Natural killer cell (primary cell): Measurements from ENCODE around the gene HIP1. TPM values are rescaled to one million over a fixed set of nuclear protein-coding genes. Genes with fewer than 3 reads are reported as not detected.

ENCODE experiments used
- ATAC-seq, 3 donors: fragments of 150-1000 bp in 2 of 3; fragments of 200-7000 bp in 1 of 3; cut with Tn5 transposase; 1 replicate in 1 of 3; 2 replicates in 2 of 3; pipeline ENCODE4 v1.10.0; 2021; ENCODE audit warnings: mild to moderate bottlenecking in 2 of 3, moderate library complexity in 2 of 3
- DNase-seq, 2 donors: peaks; one replicate each; pipeline versions ENCODE4 v3.0.0 to v3.0.0-alpha.2; 2013 to 2021; ENCODE audit warnings: mixed read lengths in 1 of 2
- H3K27ac ChIP-seq: one replicate; pipeline ENCODE4 v1.5.1; 2013; ENCODE audit warnings: mild to moderate bottlenecking, low read length
- H3K27me3 ChIP-seq: one replicate; pipeline ENCODE4 v1.6.1; 2013; ENCODE audit warnings: low read length; ENCODE audit not compliant: control insufficient read depth, insufficient read depth
- H3K36me3 ChIP-seq: one replicate; pipeline ENCODE4 v1.6.1; 2013; ENCODE audit warnings: low read length; ENCODE audit not compliant: control insufficient read depth, insufficient read depth
- H3K4me1 ChIP-seq: one replicate; pipeline ENCODE4 v1.6.1; 2013; ENCODE audit warnings: low read length; ENCODE audit not compliant: control insufficient read depth, insufficient read depth
- H3K4me3 ChIP-seq: one replicate; pipeline ENCODE4 v1.5.1; 2013; ENCODE audit warnings: low read length
- H3K9me3 ChIP-seq: one replicate; pipeline ENCODE4 v1.6.1; 2013; ENCODE audit warnings: low read length; ENCODE audit not compliant: control insufficient read depth, insufficient read depth
- H3K27ac Mint-ChIP-seq, 2 donors: one replicate each; pipeline ENCODE4 v1.8.0; 2022; ENCODE audit warnings: mild to moderate bottlenecking in 2 of 2, mixed read lengths in 2 of 2, moderate library complexity in 1 of 2
- H3K27me3 Mint-ChIP-seq, 2 donors: one replicate each; pipeline ENCODE4 v1.8.0; 2022; ENCODE audit warnings: low read depth in 2 of 2, mixed read lengths in 2 of 2
- H3K36me3 Mint-ChIP-seq: one replicate; pipeline ENCODE4 v1.8.0; 2022; ENCODE audit warnings: mixed read lengths
- H3K4me1 Mint-ChIP-seq, 2 donors: one replicate each; pipeline ENCODE4 v1.8.0; 2022; ENCODE audit warnings: mixed read lengths in 2 of 2
- H3K4me3 Mint-ChIP-seq: one replicate; pipeline ENCODE4 v1.8.0; 2022; ENCODE audit warnings: mild to moderate bottlenecking, moderate library complexity, mixed read lengths
- H3K9me3 Mint-ChIP-seq, 2 donors: one replicate each; pipeline ENCODE4 v1.8.0; 2022; ENCODE audit warnings: mixed read lengths in 2 of 2
- WGBS: methylation state at CpG from one replicate; pipeline ENCODE4 v1.1.7; 2013; ENCODE audit warnings: missing lambda C conversion rate; ENCODE audit not compliant: insufficient coverage; 5-methylcytosine and 5-hydroxymethylcytosine counted together
- intact Hi-C: fragments of 100-400 bp; cut with micrococcal nuclease; formaldehyde crosslinking; loops from one replicate; pipeline ENCODE4 v1.14.2; 2022
- total RNA-seq, 4 donors: library from RNA; stranded (reverse); fragments of 120-200 nt in 1 of 4; gene quantifications; one replicate each; pipeline versions ENCODE4 v1.2.3 to v1.2.4, GENCODE V29; 2013 to 2022
- TF ChIP-seq, protein P1 (sequence below): fragments of 200-600 bp; IDR thresholded peaks from one replicate; pipeline ENCODE4 v1.8.0; 2022; ENCODE audit warnings: antibody characterized with exemption

The HIP1 gene
- total RNA-seq, 3 donors from 2014 or later (not counting 1 experiment from before 2014, with no cell fraction given) = 17.1 to 27.9 (median 23.1) TPM

DNA sequence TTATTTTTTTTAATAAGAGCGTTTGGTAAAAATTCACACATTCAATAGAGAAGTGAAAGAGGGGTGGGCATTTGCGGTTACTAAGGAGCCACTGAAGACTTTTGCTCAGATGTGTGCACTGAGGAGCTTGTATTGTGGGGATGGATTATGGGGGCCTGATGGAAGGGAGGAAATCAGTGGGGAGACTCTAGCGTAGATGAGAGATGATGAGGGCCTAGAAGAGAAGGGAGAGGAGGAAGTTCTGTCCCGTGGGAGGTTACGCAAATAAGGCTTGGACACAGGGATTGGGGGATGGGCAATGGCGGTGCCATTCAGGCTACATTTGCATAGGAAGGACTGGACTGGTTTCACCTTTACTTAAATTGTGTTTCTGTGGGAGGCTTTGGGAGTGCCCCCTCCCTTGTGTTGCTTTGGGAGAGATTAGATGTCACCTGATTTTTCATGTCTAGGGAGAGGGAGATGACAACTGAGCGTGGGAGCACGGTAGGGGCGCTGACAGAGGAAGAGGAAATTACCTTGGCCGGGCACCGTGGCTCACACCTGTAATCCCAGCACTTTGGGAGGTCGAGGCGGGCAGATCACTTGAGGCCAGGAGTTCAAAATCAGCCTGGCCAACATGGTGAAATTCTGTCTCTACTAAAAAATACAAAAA, 2.2 kb upstream of the HIP1 start:
- Histone ChIP-seq H3K9me3 (no peaks in the 10 kb centered on the region), H3K36me3 (no peaks in the 10 kb centered on the region), H3K27ac (no peak overlapping the region), H3K27me3 (no peaks in the 10 kb centered on the region), H3K4me3 (no peak overlapping the region), H3K4me1 (peaks cover 24% of the 10 kb centered on the region)
- no peak overlapping the region for H3K4me3 Mint-ChIP-seq
- 48% methylated on average over 12 of the region's 13 CpGs for WGBS
- peaks cover 21 to 26% of the 10 kb centered on the region in 2 donors for H3K4me1 Mint-ChIP-seq
- no peaks in the 10 kb centered on the region for H3K36me3 Mint-ChIP-seq
- intact Hi-C loops = no loop called here
- DNase-seq = no peak
- H3K27ac Mint-ChIP-seq = peak overlapping the region in 1 of 2 donors; percentile 35
- no peak for ATAC-seq
- H3K27me3 Mint-ChIP-seq = peaks cover 3 to 7% of the 10 kb centered on the region in 2 donors
- TF ChIP-seq, protein P1, sequence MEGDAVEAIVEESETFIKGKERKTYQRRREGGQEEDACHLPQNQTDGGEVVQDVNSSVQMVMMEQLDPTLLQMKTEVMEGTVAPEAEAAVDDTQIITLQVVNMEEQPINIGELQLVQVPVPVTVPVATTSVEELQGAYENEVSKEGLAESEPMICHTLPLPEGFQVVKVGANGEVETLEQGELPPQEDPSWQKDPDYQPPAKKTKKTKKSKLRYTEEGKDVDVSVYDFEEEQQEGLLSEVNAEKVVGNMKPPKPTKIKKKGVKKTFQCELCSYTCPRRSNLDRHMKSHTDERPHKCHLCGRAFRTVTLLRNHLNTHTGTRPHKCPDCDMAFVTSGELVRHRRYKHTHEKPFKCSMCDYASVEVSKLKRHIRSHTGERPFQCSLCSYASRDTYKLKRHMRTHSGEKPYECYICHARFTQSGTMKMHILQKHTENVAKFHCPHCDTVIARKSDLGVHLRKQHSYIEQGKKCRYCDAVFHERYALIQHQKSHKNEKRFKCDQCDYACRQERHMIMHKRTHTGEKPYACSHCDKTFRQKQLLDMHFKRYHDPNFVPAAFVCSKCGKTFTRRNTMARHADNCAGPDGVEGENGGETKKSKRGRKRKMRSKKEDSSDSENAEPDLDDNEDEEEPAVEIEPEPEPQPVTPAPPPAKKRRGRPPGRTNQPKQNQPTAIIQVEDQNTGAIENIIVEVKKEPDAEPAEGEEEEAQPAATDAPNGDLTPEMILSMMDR = no peak
- H3K9me3 Mint-ChIP-seq = no peaks in the 10 kb centered on the region

DNA sequence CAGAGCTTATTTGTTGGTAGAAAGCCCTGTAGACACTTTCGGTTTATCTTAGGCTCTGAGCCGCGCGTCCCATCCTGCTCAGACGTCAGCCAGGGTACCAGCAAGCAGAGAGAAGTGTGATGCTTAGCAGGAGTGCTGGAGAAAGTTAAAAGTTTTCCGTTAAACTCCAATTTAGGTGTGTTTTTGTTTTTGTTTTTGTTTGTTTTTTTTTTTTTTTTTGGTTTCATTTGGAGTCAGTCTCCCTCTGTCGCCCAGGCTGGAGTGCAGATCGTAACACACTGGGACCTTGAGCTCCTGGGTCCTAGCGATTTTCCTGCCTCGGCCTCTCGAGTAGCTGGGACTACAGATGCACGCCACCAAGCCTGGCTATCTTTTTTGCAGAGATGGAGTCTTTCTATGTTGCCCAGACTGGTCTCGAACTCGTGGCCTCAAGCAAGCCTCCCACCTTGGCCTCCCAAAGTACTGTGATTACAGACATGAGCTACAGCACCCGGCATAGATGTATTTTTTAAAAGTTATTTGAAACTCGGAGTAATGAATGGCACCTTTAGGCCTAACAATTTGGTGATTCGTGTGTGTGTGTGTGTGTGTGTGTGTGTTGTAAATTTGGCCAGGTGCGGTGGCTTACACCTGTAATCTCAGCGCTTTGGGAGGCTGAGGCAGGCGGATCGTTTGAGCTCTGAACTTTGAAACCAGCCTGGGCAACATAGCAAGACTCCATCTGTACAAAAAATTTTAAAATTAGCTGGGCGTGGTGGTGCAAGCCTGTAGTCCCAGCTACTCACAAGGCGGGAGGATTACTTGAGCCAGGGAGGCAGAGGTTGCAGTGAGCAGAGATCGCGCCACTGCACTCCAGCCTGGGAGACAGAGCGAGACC, 1.3 kb upstream of the HIP1 start:
- H3K9me3 Mint-ChIP-seq = no peaks in the 10 kb centered on the region
- intact Hi-C loops = loop anchor here (1.0 to 5.0 kb wide), 2 partner anchors 12 to 123 kb away; no protein-coding TSS in a partner anchor
- Histone ChIP-seq H3K4me1 (peaks cover 24% of the 10 kb centered on the region), H3K36me3 (no peaks in the 10 kb centered on the region), H3K27ac (peak overlapping the region; percentile 83), H3K9me3 (no peaks in the 10 kb centered on the region), H3K4me3 (peak overlapping the region; percentile 54), H3K27me3 (no peaks in the 10 kb centered on the region)
- H3K4me1 Mint-ChIP-seq = peaks cover 24 to 26% of the 10 kb centered on the region in 2 donors
- peak; percentile 18 to 39 (median 31) for ATAC-seq
- H3K36me3 Mint-ChIP-seq = no peaks in the 10 kb centered on the region
- peaks cover 3 to 15% of the 10 kb centered on the region in 2 donors for H3K27me3 Mint-ChIP-seq
- peak in 1 of 2 donors; percentile 88 for DNase-seq
- H3K4me3 Mint-ChIP-seq = peak overlapping the region; percentile 100
- WGBS = 68% methylated on average over 23 of the region's 26 CpGs
- TF ChIP-seq, protein P1 = no peak
- H3K27ac Mint-ChIP-seq = peak overlapping the region; percentile 95 to 97

DNA sequence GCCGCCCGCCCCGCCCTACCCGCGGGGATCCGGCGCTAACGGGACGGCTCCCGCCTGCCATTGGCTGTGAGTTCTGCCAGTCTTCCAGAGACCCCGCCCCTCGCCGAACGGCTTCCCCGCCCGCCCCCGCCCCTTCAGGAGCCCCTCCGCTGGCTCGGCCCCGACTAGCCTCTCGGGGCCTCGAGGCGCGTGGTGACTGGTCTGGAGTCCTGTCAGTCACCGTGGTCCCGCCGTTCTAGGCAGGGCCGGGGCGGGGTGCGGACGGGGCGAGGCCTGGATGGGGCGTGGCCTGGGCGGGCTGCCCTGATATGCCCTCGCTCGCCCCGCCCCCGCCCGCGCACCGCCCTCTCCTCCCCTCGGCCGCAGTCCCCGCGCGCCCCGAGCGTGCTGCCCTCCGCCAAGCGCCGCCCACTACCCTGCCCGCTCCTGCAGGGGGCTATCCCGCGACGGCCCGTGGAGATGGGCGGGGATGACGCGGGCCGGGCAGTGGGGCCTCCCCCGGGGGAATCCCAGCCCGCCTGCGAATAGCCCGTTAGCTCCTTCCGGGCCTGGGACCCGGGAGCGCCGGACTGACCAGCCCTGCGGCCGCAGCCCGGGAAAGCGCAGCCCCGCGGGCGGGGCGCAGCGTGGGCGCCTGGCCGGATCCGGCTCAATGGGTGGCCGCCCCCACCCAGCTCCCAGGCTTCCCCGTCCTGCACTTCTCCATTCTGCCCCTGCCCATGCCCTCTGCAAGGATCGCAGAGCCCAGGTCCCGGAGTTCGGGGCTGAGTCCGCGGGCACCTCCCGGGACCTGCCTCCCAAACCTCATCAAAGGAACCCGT, 444 bp upstream of the HIP1 start:
- H3K36me3 ChIP-seq = no peaks in the 10 kb centered on the region
- ATAC-seq = peak; percentile 89 to 98 (median 90)
- peaks cover 28 to 32% of the 10 kb centered on the region in 2 donors for H3K4me1 Mint-ChIP-seq
- no peaks in the 10 kb centered on the region for H3K9me3 ChIP-seq
- WGBS = under 1% methylated on average over 89 of the region's 89 CpGs
- peak overlapping the region; percentile 95 to 97 for H3K27ac Mint-ChIP-seq
- H3K27me3 Mint-ChIP-seq = peaks cover 3 to 19% of the 10 kb centered on the region in 2 donors
- peak overlapping the region; percentile 83 for H3K27ac ChIP-seq
- peak; percentile 99 for DNase-seq
- no peaks in the 10 kb centered on the region for H3K27me3 ChIP-seq
- peak overlapping the region; percentile 96 for H3K4me3 ChIP-seq
- no peaks in the 10 kb centered on the region for H3K36me3 Mint-ChIP-seq
- H3K4me3 Mint-ChIP-seq = peak overlapping the region; percentile 100
- TF ChIP-seq, protein P1 = no peak
- intact Hi-C loops = loop anchor here (1.0 to 5.0 kb wide), 2 partner anchors 11 to 122 kb away; no protein-coding TSS in a partner anchor
- peaks cover 24% of the 10 kb centered on the region for H3K4me1 ChIP-seq
- no peaks in the 10 kb centered on the region for H3K9me3 Mint-ChIP-seq
